SK-N-SH (cell line): ENCODE measurements around the gene LTBP1.

Source experiments
- CHD2 ChIP-seq: fragments of 150-350 bp; IDR thresholded peaks from 2 replicates; pipeline ENCODE4 v1.6.1; 2018; ENCODE audit warnings: low read length; ENCODE audit not compliant: partially characterized antibody
- EP300 ChIP-seq, 2 experiments: IDR thresholded peaks; 2 replicates each; pipeline versions ENCODE4 v1.4.0 to v1.6.1; 2012; ENCODE audit warnings: borderline replicate concordance in 1 of 2, low read depth in 1 of 2, low read length in 1 of 2
- MXI1 ChIP-seq: IDR thresholded peaks from 2 replicates; pipeline ENCODE4 v1.6.1; 2012; ENCODE audit warnings: mild to moderate bottlenecking, low read depth, low read length, improper control_type of control experiment
- NFIC ChIP-seq: IDR thresholded peaks from 2 replicates; pipeline ENCODE4 v1.4.0; 2012; ENCODE audit warnings: borderline replicate concordance
- NRF1 ChIP-seq: IDR thresholded peaks from 2 replicates; pipeline ENCODE4 v1.6.1; 2012; ENCODE audit warnings: low read depth, mild to moderate bottlenecking, low read length
- POLR2AphosphoS5 ChIP-seq: IDR thresholded peaks from 2 replicates; pipeline ENCODE4 v1.6.1; 2012; ENCODE audit warnings: low read depth, low read length
- RAD21 ChIP-seq: IDR thresholded peaks from 2 replicates; pipeline ENCODE4 v1.6.1; 2012; ENCODE audit warnings: mild to moderate bottlenecking, low read length
- RFX5 ChIP-seq: IDR thresholded peaks from 2 replicates; pipeline ENCODE4 v1.6.1; 2012; ENCODE audit warnings: mild to moderate bottlenecking, improper control_type of control experiment, low read length
- SIN3A ChIP-seq: IDR thresholded peaks from 2 replicates; pipeline ENCODE4 v1.6.1; 2012; ENCODE audit warnings: low read depth, mild to moderate bottlenecking, low read length, moderate library complexity, borderline replicate concordance
- YY1 ChIP-seq: IDR thresholded peaks from 2 replicates; pipeline ENCODE4 v1.4.0; 2012; ENCODE audit warnings: low read depth, mild to moderate bottlenecking
- TF ChIP-seq, protein P1 (sequence below): fragments of 200-600 bp; sonication (generic); IDR thresholded peaks from 2 replicates; pipeline ENCODE4 v1.6.1; 2017; ENCODE audit warnings: antibody characterized with exemption, mild to moderate bottlenecking, moderate library complexity
- TF ChIP-seq, protein P2 (sequence below): IDR thresholded peaks from 2 replicates; pipeline ENCODE4 v1.4.0; 2012; ENCODE audit warnings: low read depth, borderline replicate concordance

DNA sequence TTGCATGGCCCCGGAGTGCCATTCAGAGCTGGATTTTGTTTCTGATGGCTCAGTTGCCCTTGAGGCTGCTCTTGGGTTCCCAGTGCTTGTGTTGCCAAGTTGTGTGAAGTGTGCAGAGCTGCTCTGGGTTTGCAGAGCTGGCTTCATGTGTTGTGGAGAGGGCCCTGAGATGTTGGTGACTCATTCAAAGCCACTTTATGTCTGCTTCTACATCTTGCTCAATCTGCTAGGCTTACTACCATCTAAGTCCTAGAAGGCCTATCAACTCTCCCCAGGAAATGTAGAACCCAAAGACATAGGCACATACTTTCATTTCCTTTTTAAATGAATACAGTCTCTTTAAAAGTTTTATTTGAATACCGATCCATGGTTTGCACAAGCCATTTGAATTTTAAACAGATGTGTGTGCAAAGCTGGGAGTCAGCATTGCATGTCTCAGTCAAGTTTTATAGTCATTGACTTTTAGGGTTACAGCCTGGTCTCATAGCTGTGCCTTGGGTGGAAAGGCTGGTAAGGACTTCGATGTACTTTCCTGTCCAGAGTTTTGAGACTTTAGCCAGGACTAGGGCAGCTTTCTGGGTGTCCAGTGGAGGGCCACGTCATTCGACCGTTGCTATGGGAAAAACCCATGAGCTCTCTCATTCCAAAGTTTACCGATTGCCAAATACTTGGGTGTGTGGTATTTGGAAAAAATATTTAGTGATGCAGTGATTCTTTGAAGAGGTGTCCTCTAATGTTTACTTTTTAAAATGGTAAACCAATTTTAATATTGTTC, 105.0 kb downstream of the LTBP1 start:
- TF ChIP-seq, protein P1, sequence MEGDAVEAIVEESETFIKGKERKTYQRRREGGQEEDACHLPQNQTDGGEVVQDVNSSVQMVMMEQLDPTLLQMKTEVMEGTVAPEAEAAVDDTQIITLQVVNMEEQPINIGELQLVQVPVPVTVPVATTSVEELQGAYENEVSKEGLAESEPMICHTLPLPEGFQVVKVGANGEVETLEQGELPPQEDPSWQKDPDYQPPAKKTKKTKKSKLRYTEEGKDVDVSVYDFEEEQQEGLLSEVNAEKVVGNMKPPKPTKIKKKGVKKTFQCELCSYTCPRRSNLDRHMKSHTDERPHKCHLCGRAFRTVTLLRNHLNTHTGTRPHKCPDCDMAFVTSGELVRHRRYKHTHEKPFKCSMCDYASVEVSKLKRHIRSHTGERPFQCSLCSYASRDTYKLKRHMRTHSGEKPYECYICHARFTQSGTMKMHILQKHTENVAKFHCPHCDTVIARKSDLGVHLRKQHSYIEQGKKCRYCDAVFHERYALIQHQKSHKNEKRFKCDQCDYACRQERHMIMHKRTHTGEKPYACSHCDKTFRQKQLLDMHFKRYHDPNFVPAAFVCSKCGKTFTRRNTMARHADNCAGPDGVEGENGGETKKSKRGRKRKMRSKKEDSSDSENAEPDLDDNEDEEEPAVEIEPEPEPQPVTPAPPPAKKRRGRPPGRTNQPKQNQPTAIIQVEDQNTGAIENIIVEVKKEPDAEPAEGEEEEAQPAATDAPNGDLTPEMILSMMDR: no peak
- no peak for TF ChIP-seq EP300 (IDR thresholded peaks at IDR 0.05; ENCODE audit: borderline replicate concordance in 1 of 2, low read depth in 1 of 2, low read length in 1 of 2)
- TF ChIP-seq CHD2: no peak
- no peak for TF ChIP-seq MXI1
- no peak for TF ChIP-seq NRF1
- TF ChIP-seq RFX5: no peak
- no peak for TF ChIP-seq SIN3A
- no peak for TF ChIP-seq POLR2AphosphoS5
- no peak for TF ChIP-seq NFIC
- no peak for TF ChIP-seq YY1
- TF ChIP-seq RAD21: no peak
- TF ChIP-seq, protein P2, sequence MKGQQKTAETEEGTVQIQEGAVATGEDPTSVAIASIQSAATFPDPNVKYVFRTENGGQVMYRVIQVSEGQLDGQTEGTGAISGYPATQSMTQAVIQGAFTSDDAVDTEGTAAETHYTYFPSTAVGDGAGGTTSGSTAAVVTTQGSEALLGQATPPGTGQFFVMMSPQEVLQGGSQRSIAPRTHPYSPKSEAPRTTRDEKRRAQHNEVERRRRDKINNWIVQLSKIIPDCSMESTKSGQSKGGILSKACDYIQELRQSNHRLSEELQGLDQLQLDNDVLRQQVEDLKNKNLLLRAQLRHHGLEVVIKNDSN: no peak
